HG02623 (cell line): ENCODE measurements around the gene SPTBN5.

Source experiments
- ATAC-seq: cut with Tn5 transposase; IDR thresholded peaks from one replicate; pipeline ENCODE4 v1.9.1; 2021; ENCODE audit warnings: moderate library complexity; ENCODE audit not compliant: unreplicated experiment

SPTBN5 gene

DNA sequence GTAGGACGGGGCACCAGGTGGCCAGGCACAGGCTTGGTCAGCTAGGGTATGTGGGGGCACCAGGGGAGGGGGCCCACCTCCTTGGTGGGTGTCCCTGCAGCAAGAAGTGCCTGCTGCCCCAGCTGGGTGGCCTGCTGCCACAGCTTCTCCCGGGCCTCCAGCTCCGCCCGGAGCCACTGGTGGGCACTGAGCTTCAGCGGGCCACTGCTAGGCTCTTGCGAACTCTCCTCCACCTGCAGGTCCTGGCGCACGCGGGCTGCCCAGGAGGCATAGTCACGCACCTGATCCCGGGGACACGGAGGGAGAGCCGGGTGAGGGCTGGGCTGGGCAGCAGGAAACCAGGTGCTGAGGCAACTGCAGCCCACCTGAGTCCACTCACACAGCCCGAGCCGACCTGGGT is 25.5 kb downstream of the SPTBN5 start:
- ATAC-seq: no peak

DNA sequence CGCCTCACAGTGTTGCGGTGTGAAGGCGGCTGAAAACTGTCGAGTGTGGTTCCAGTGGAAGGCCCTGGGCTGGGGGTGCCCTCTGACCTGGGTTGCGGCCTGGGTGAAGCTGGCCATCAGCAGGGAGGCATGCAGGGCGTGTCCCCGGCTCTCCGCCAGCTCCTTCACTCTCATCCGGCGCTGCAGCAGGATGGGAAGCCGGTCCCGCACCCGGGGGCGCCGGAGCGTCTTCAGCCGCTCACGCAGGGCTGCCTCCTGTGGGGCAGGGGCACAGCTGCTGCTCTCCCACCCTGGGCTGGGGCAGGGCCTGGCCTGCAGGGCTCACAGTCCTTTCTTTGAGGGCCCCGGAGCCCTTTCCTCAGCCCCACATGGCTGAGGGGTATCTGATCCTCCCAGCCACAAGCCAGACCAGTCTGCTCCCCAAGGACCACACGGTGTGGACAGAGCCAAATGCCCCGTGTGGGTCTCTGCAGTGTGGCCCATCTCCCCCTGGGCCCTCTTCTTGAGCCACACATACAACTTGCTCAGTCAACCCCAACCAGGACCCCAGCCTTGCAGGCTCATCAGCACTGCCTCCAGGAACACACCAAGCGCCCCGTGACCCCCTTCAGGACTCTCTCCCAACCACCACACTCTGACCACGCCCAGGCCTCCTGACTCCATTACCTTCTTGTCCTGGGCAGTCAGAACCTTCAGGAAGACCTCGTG is 26.8 kb downstream of the SPTBN5 start:
- no peak for ATAC-seq

DNA sequence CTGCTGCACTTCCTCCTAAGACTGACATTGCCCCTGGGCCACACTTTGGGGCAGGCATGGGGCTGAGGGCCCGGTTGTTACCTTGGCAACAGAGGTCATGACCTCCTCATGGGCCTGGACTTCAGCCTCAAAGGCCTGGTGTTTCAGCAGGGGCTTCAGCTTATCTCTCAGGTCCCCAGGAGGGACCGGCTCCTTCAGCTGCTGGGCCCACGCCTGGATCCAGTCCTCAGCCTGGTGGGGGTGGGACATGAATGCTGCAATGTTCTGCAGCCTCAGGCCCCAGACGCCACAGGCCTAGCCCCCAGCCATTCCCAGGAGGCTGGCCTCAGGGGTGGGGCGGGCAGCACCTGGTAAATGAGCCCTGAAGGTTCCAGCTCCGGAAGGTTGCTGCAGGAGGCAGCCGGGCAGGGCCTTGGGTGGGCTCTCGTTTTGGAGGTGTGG is 27.6 kb downstream of the SPTBN5 start:
- no peak for ATAC-seq

DNA sequence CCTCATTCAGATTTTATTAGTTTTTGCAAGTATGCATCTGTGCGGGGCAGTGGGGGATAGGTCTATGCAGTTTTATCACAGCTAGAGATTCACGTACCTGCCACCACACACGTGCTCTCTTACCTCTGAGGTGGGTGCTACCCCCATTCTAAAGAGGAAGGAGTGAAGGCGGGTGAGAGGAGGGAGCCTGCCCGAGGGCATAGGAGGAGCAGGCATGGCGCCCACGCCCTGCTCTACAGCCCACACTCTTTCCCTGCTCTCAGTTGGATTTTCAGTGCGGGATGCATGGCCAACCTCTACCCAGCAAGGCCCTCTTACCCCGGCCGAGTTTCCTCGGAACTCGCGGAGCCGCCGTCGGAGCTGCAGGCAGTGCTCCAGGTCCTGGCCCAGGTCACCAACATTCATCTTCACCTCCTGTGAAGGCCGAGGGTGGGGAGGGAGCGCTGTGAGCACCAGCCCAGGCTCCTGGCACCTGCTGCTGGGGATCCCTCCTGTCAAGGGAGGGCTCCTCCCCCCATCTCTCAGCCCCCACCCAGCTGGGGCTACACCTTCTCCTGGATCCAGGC is 28.3 kb downstream of the SPTBN5 start:
- ATAC-seq: no peak

DNA sequence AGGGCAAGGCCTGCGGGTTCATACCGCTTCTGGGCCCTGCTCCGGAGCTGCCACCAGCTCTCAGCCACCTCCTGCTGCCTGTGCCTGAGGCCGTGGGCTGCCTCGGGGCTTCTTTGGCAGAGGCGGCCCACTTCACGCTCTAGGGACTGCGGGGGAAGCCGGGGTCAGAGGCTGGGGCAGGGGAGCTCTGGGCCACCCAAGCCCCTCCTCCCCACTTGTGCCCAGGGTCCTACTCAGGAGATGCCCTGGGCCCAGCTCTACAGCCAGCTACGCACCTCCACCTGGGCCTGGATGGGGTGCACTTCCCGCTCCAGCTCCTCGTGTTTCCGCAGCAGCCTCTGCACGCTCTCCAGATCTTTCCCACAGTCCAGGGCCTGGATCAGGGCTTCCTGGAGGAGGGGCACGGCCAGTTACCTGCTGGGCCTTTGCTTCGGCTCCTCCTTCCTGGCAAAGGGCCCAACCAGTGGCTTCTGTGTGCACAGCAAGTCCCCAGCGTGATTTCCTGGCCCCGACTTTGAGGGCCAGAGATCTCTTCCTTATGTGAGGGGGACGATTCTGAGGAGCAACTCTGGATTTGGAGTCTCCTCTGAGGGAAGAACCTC is 31.2 kb downstream of the SPTBN5 start:
- no peak for ATAC-seq

DNA sequence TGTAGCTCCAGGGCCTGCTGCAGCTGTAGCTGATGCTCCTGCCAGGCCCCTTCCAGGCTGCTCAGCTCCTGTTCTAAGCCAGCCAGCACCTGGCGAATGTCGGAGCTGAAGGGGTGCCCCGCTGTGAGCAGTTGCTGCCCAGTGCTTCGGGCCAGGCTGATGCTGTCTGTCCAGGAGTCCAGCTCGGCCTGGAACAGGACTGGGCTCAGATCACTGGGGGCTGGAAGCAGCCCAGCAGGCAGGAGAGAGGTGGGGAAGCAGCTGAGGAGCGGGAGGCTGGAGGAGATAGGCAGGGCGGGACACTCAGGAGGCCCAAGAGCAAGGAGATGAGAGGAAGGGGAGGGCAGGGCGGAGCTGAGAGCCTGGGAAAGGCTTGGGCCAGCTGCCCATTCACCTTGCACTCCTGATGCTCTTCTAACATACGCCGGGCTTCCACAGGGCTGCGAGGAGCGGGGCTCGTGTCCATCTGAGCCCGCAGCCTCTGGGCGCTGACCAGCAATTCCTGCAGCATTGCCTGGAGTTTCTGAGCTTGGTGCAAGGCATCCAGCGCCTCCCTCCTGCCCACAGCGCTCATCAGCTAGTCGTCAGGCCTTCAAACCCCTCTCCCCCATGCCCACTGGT is 32.0 kb downstream of the SPTBN5 start:
- ATAC-seq: no peak

DNA sequence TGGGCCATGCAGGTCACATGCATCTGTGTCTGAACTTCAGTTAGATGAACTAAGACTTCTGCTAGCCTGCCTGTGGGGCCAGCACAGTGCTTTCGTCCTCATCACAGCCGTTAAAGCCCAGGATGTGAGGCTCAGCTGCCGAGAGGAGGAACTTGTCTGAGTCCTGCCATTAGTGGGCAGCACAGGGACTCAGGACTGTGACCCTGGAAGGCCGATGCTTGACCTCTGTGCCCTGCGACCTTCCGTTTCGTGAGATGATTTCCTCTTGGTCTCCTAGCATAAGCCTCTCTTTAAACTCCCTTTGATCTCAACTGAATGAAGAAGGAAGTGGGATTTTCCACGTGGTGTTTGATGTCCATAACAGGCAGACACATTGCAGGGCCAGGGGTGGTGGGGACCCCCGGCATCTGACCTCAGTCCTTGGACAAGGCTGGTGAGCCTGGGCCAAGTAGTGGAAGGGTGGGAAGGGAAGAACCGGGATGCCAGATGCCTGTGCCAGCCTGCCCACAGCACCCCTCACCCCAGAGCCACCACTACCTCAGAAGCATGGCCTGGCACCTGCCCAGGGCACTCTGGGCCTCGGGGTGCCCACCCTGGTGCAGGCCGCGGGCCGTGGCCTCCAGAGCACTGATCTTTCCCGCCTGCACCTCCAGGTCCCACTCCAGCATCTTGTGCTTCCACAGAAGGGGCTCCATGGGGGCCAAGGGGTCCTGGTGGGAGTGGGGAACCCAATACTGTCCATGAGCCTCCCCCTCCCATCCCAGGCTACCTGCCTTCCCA is 33.6 kb downstream of the SPTBN5 start:
- ATAC-seq: no peak

DNA sequence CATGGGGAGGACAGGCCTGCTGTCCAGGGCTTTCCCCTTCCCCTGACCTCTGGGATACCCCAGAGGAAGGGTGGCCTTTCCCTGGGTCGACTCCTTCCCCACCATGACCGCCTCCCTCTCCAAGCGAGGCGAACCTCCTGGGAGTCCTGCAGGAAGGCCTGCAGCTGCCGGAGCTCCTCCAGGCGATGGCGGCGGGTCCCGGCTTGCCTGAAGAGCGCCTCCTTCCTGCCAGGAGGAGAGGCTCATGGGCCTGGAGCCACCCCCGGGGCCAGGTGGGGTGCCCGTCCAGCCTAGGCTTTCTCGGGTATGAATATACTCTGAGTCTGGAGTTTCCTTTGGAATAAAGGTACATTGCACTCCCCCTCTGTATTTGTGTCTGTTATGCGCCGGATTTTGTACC is 35.1 kb downstream of the SPTBN5 start:
- no peak for ATAC-seq

DNA sequence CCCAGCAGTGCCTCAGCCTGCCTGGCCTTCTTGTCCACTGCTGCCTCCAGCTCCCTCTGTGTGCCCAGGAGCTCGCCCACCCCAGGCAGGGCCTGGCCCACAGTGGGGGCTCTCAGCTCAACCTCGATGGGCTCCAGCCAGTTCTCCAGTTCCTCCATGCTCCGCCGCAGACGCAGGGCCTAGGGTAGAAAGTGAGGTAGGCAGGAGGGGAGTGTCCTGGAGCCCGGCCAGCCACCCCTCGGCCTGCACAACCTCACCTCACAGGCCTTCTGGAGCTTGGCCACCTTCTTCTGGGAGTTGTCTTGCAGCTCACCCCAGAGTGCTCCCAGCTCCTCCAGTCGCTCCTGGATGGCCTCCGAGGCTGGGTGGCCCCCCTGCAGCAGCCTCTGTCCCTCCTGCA is 36.5 kb downstream of the SPTBN5 start:
- no peak for ATAC-seq

DNA sequence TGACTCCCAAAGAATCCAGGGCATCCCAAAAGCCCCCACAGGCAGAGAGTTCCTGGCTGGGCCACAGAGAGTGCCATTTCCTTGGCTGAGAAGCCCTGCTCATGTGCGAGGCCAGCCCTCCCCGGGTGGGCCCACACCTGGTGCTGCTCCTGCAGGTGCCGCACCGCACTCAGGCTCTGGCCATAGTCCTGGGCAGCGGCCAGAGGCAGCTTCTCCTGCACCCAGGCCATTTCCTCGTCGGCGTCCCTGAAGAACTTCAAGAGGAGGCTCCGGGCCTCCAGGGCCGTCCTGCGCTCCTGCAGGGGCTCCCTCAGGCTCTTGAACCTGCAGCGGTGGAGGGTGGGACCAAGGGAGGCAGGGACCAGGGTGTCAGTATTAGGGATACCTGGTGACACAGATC is 37.1 kb downstream of the SPTBN5 start:
- ATAC-seq: no peak

DNA sequence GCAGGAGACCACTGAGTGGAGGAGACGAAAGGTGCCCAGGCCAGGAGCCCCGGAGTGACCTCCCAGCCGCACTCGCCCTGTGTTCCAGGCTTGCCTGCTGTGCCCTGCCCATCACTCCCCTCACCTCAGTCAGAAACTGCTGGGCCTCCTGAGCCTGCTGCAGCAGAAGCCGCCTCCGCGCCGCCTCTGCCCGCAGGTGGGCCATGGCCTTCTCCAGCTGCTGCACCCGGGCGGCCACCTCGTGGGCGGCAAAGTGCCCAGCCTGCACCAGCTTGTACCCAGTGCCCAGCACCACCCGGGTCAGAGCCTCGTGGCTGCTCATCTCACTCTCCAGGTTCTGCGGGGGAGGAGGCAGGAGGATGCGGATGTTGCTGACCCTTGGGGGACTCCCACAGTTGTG is 37.6 kb downstream of the SPTBN5 start:
- ATAC-seq: no peak

DNA sequence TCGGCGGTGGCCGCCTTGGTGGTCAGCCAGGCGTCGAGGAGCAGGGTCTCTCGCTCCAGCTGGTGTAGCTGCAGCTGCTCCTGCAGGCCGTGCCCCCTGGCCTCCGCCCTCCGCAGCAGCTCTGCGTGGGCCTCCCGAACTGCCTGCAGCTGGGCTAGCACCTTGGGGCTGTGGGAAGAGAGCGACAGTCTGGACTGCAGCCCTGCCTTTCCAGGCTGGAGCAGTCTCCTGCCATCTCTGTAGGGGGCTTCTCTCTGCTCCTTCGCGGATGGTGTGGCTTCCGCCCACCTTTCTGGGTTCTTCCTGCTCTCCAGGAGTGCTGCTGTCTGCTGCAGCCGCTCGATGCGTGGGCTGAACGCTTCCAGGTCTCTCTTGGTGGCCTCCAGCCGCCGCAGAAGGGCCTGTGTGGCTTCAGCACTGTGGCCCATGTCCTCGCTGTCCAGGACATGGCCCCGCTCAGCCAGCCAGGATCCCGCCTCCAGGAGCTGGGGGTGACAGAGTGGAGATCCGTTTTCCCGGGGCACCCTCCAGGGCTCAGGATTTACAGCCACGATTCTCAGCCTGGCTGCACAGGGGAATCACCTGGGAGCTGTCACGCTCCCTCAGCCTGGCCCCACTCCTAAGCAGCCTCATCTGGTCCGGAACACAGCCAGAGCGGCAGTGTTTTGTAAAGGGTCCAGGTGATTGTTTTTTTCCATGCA is 38.4 kb downstream of the SPTBN5 start:
- ATAC-seq: no peak

DNA sequence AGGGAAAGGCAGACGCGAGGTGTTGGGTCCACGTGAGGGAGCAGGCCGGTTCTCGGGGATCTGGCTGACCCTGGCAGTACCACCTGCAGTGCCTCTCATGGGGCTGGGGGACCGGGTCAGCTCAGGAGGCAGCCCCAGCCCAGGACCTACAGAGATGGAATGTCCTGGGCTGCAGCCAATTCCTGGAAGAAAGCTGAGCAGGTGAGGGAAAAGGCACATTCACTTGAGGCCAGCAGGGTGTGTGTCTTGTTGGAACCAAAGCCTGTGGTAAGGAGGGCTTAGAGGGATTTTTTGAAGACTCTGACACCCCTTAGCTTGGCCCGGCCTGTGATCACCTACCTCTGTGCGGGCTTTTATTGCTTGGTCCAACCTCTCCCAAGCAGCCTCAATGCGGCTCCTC is 39.4 kb downstream of the SPTBN5 start:
- ATAC-seq: no peak

DNA sequence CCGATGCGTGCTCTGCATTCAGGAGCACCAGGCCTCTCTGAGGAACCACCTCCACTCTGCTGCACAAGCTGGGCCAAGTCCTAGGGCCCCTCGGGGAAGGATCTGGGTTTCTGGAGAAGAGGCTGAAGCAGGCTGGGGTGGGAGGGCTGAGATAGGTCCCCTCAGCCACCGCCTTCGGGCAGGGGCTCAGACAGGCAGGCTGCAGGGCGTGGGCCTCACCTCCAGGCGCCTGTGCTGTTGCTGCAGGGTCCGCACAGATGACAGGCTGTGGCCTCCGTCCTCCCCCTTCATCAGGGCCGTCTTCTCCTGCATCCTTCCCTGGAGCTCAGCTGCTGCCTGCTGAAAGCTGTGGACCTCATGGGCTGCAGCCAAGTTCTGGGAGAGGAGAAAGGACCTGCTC is 40.0 kb downstream of the SPTBN5 start:
- ATAC-seq: no peak

DNA sequence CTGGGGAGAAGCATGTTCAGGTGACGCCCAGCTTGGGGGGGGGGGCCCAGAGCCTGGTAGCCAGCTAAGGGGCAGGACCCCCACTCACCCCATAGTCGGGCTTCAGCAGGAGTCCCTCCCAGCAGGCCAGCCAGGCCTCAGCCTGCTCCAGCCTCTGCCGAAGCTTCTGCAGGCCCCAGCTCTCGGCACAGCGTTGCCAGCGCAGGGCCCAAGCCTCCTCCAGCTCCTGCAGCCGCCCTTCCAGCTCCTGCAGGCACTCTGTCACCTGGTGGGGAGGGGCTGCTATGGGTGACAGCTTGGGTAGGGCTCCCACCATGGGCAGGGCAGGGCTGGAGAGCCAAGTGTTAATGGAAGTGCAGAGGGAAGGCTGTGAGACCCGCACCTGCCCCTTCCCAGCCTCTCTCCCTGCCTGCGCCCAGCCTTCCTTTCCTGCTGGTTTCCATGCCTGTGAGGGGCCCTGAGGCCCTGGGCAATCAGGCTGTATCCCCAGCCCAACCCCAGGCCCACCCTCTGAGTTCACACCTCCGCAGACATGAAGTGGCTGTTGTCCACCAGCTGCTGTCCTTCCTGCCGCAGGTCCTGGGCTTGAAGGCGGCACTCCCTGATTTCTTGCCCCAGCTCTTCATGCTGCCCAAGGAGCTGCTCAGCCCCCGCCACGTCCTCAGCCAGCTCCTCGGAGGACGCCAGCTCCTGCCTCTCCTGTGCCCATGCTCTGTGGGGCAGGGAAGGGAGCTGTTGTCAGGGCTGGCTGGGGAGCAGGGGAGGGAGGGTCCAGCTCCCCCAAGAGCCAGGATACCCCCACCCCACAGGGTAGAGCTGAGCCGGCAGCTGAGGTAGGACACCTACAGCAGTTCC is 40.9 kb downstream of the SPTBN5 start:
- no peak for ATAC-seq

DNA sequence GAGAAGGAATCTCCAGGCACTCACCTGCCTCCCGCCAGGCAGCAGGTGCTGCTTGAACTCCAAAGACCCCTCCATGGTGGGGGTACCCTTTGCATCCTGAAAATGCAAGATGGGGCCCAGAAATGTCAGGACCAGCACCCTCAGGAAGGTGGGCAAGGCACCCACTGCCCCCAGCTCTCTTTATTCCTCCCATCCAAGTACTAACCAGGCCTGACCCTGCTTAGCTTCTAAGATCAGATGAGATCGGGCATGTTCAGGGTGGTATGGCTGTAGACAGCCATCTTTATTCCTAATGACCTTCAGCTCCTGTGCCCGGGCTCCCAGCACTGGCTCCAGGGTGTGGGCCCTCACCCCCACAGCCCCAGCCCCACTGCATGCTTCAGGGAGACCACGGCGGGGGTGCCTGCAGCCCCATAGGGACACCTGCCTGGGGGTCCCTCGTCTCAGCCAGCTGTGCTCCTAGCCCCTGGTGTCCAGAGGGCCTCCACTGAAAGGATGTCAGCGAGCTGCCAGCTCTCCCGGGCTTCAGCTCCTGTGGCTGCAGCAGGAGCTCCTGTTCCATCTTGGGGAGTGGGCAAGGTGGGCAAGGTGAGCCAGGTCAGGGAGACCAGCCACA is 42.0 kb downstream of the SPTBN5 start:
- ATAC-seq: no peak

DNA sequence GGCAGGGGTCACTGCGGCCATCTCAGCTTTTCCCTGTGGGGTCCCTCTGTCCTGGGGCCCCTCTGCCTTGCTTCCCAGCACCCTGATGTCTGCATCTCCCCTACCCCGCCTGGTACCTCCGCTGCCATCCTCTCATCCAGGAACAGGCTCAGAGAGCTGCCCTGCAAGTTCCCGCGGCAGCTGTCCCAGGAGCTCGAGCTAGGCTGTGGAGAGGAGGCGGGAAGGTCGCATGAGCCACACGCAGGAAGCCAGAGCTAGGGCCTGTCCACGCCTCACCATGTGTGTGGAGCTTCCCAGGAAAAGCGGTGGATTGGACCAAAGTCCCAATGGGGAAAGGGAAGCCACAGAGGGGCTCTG is 42.7 kb downstream of the SPTBN5 start:
- no peak for ATAC-seq

DNA sequence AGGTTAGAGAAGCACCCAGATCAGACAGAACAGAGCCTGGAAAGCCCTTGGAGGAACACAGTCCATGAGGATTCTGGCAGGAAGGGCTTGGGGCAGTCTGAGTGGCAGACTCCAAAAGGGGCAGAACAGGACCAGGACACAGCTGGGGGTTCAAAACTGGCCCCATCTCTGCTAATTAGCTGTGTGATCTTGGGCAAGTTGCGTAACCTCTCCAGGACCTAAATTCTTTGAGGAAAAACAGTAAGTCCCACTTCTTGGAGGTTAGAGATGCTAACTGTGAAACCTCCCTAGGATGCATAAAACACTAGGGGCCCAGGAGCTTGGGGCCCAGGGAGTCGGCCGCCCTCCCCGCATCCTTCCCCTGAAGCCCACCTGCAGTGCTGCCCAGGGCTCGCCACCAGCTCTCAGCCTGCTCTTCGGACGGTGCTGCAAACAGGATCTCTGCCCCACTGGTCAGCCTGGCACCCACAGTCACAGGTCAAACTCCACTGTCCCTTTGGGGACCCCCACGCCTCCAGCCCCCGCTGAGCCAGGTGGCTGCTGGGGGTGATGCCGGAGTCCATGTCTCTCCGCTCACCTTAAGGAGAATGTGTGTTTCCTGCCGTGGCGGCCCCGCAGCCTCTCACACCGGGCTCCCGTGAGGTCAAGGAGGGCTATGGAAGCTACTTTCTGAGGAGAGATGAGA is 43.2 kb downstream of the SPTBN5 start:
- ATAC-seq: no peak

DNA sequence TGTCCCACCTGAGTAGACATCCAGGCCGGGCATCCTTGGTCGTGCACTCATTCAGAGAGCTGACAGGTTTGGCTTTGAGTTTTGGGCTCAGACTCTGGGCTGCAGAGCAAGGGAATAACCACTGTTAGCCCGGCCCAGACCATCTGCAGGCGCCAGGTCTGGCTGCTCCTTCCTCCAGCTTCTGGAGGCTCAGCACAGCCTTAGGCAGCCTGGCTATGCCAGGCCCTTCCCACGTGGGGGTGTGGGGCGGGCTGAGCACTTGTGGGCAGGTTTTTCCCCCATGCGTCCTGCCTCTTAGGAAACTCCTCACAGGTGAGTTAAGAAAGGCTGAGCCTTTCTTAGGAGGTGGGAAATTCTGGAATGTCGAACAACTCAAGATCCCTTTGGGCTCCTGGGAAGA is 44.0 kb downstream of the SPTBN5 start:
- no peak for ATAC-seq
